Measurements from ENCODE around the gene KIF18A.

Gene KIF18A

GRCh38 chr11:28038775-28039174, 69.2 kb downstream of the KIF18A start:
- DNase-seq, result no peak

- DNase-seq, result no peak
Measured at GRCh38 chr11:28026634-28027290, 81.2 kb downstream of the KIF18A start.

DNA sequence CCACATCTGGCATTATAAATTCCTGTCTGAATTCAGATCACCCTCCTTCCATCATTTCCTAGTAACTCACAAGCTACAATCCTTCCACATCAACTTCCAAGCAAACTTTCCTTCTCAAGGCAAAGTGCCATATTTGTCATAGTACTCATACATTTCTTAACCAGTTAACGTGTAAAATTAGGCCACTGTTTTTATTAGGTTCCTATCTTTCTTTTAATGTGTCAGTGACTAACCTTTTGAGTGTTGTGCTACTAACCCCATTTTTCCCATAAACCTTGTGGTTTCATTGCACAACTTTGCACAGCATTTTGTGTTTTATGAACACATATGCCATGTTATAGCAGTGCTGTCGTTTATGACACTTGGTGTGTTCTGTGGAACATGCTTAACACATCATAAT, 90.1 kb downstream of the KIF18A start:
- DNase-seq, result no peak

GRCh38 chr11:28011813-28012212, 96.1 kb downstream of the KIF18A start:
- DNase-seq, result no peak

DNA sequence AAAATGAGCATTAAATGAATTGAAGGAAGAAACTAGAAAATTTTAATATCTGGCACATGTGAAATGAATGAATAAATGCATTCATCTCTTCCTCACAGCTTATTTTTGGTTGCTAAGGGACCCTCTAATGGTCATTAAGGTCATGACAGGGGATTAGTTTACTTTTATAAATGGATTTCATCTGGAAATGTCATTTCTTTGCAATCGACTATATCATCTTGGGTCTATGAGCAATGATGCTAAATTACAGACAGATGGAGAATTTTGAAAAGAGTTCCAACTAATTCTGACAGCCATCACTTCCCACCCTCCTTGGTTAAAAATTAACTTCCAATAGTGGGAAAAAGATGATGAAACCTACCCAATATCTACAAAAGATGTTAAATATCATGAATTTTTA, 98.0 kb downstream of the KIF18A start:
- DNase-seq, result no peak

GRCh38 chr11:28009388-28009787, 98.6 kb downstream of the KIF18A start:
- no peak for DNase-seq

- DNase-seq, result no peak
Measured at GRCh38 chr11:28003615-28004014, 104.3 kb downstream of the KIF18A start.

DNA sequence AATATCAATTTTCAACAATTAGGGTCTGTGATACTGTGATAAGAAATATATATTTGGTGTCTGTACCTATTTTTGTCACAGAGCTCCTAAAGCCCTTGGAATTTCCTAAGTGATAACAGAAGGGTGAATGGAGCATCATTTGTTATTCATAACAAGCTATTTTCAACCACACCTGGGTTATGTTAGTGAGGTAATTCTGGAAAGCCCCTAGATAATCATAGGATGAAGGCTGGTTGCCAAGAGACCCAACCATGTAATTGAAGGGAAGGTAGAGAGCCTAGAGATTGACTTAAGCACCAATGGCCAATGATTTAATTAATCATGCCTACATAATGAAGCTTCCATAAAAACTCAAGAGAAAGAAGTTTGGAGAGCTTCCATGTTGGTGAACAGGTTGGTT, 109.4 kb downstream of the KIF18A start:
- no peak for DNase-seq

GRCh38 chr11:27997344-27997743, 110.6 kb downstream of the KIF18A start:
- DNase-seq, result no peak

DNA sequence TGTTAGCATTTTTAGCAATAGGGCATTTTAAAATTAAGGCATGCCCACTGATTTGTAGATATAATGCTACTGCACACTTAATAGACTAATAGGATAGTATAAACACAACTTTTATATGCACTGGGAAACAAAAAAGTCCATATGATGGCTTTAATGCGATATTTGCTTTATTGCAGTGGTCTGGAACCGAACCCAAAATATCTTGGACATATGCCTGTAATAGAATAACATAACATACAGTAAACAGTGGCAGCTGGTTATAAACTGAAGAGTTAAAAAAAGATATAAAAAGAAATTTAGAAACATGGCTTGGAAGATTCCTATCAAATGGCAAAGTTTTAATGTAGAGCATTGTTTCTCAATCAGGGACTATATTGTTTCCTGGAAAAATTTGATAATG, 111.9 kb downstream of the KIF18A start:
- DNase-seq, result no peak

- no peak for DNase-seq
Measured at GRCh38 chr11:27995083-27995482, 112.9 kb downstream of the KIF18A start.

DNA sequence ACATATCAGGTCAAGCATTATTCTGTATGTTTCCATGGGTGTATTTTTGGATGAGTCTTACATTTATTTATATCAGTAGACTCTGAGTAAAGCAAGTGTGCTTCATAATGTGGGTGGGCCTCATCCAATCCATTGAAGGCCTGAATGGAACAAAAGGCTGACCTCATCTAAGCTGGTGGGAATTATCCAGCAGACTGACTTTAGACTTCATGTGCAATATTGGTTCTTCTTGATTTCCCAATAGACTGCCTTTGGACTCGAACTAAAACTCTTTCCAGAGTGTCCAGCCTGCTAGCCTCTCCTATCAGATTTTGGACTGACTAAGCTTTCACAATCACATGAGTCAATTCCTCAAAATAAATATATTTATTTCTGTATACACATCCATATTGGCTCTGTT, 116.2 kb downstream of the KIF18A start:
- no peak for DNase-seq

GRCh38 chr11:27977527-27977926, 130.4 kb downstream of the KIF18A start:
- DNase-seq, result no peak

DNA sequence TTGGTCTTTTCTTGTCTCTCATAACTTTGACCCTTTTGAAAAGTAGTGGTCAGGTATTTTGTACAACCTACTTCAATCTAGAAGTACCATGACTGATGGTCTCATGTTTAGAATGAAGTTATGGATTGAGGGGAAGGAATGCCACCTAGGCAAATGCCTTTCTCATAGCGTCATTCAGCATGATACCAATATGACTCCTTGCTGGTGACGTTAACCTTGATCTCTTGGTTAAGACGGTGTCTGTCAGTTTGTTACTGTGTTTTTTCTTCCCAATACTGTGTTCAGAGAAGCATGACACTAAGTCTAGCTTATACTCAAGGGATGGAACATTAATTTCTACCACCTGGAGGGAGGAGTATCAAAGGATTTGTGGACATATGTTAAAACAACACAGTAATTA, 130.9 kb downstream of the KIF18A start:
- no peak for DNase-seq

DNA sequence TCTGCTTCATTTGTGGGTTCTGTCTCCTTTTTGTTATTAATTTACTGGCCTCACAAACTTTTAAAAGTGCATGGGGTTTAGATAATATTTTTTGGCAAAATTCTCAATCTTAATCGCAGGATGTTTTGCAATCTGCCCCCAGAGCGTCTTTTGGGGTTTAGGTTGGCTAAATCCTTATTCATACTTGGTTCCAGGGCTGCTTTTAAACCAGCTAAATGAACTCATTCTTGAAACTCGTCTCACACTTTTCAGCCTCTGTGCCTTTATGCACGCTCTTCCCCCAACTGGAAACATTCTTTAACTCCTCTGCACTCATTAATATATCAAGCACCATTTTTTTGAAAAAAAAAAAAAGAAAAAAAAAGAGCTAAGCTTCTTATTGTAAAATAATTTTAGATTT, 131.7 kb downstream of the KIF18A start:
- no peak for DNase-seq

DNA sequence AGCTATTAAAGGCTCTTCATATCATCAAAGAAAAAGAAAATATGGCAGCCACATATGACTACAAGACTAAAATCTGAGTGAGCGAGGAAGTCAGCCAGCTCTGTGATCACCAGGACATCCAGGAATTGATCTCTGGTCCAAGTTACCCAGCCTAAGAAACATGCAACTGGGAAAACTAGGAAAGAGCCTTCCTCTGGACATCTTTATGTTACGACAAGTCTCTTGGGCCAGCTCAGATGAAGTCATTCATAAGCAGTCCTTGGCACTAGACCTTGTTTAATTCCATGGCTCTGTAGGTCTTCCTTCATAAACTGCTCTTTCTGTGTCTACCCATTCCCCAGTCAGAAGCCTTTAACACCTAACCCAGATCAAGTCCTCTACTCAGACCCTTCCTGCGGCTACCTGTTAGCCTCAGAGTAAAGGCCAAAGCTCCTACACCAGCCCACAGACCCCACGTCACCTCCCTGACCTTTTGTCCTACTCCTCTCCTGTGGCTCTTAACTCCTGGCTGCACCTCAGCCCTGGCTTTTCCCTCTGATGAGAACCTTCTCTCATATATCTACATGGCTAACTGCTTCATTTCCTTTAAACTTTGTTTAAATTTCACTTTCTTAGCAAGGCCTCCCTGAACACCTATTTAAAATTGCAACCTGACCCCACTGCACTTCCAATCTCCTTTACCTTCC, 134.0 kb downstream of the KIF18A start:
- DNase-seq, result no peak

GRCh38 chr11:27972522-27973170, 135.3 kb downstream of the KIF18A start:
- no peak for DNase-seq

- DNase-seq, result no peak
Measured at GRCh38 chr11:27971171-27971570, 136.8 kb downstream of the KIF18A start.
